MCF 10A (cell line): Measurements from ENCODE around the gene MCC. TPM values are rescaled to one million over a fixed set of nuclear protein-coding genes. Genes with fewer than 3 reads are reported as not detected.

Experiments used
- BruUV-seq: library from RNA; stranded (reverse); fragments of 400-500 nt; replicated peaks from 2 replicates; lab custom pipeline; 2021; lab: Mats Ljungman, UMichigan
- CTCF ChIA-PET: fragments of 300-600 bp; sonication (Branson Sonifier 250); formaldehyde crosslinking; extraction: SDS; loops from one replicate; lab custom pipeline; 2021; ENCODE audit warnings: antibody characterized with exemption, inconsistent platforms; lab: Yijun Ruan, JAX
- POLR2A ChIA-PET: fragments of 300-600, 350-650 bp; sonication (Branson Sonifier 250); formaldehyde crosslinking; extraction: SDS; loops from one replicate; lab custom pipeline; 2020; ENCODE audit warnings: antibody characterized with exemption, inconsistent platforms; lab: Yijun Ruan, JAX
- DNase-seq: peaks from one replicate; pipeline ENCODE4 v3.0.0-alpha.2; 2018; ENCODE audit not compliant: unreplicated experiment
- H3K27ac Mint-ChIP-seq: one replicate; pipeline ENCODE4 v1.8.0; 2022; ENCODE audit warnings: mild to moderate bottlenecking, low read depth, mixed read lengths; ENCODE audit not compliant: unreplicated experiment
- H3K27me3 Mint-ChIP-seq: one replicate; pipeline ENCODE4 v1.8.0; 2022; ENCODE audit warnings: mixed read lengths; ENCODE audit not compliant: insufficient read depth, unreplicated experiment
- H3K36me3 Mint-ChIP-seq: one replicate; pipeline ENCODE4 v1.8.0; 2022; ENCODE audit warnings: mild to moderate bottlenecking, moderate library complexity, mixed read lengths; ENCODE audit not compliant: insufficient read depth, unreplicated experiment
- H3K4me1 Mint-ChIP-seq: one replicate; pipeline ENCODE4 v1.8.0; 2022; ENCODE audit warnings: mixed read lengths; ENCODE audit not compliant: insufficient read depth, unreplicated experiment
- H3K4me3 Mint-ChIP-seq: one replicate; pipeline ENCODE4 v1.8.0; 2022; ENCODE audit warnings: mild to moderate bottlenecking, moderate library complexity, mixed read lengths; ENCODE audit not compliant: unreplicated experiment
- H3K9me3 Mint-ChIP-seq: one replicate; pipeline ENCODE4 v1.8.0; 2022; ENCODE audit warnings: mixed read lengths; ENCODE audit not compliant: unreplicated experiment
- intact Hi-C: fragments of 100-400 bp; cut with micrococcal nuclease; formaldehyde crosslinking; loops from 2 replicates; pipeline ENCODE4 v1.14.1; 2022
- total RNA-seq: library from RNA; stranded (reverse); gene quantifications from 2 replicates; pipeline ENCODE4 v1.2.3, GENCODE V29; 2022
- TF ChIP-seq, protein P1 (sequence below): fragments of 200-600 bp; IDR thresholded peaks from one replicate; pipeline ENCODE4 v1.8.0; 2022; ENCODE audit warnings: antibody characterized with exemption, mild to moderate bottlenecking; ENCODE audit not compliant: unreplicated experiment

The MCC gene
- total RNA-seq, 1 experiment from 2014 or later: 25.3 TPM

DNA sequence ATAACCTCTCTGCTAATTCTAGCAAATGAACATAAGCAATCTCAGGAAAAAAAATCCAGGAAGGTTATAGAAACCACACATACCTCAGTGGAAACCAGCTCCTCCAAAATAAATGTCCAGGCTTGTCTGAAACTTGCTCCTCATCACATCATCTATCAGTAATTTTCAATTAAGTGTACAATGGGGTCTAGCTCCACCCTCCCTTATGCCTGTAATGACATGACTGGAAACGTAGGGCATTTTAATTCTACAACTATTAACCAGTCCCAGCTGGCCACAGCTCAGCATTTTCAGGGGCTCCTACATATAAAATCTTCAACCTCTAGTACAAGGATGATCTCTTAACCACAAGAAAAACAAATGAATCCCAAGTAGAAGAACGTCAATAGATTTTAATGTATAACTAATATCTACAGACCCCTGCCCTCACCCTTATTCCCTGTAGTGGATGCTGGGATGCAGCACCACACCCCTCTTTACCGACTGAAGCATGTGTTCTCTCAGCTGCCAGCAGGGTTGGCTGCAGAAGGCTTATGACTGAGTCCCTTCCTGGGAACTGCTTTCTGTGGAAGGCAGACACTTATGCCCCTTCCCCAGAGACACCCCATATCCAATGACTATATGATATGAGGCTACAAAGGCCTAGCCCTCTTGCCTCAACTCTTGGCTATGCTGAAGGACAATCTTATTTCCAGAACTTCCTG is 60.2 kb downstream of the MCC start:
- TF ChIP-seq, protein P1, sequence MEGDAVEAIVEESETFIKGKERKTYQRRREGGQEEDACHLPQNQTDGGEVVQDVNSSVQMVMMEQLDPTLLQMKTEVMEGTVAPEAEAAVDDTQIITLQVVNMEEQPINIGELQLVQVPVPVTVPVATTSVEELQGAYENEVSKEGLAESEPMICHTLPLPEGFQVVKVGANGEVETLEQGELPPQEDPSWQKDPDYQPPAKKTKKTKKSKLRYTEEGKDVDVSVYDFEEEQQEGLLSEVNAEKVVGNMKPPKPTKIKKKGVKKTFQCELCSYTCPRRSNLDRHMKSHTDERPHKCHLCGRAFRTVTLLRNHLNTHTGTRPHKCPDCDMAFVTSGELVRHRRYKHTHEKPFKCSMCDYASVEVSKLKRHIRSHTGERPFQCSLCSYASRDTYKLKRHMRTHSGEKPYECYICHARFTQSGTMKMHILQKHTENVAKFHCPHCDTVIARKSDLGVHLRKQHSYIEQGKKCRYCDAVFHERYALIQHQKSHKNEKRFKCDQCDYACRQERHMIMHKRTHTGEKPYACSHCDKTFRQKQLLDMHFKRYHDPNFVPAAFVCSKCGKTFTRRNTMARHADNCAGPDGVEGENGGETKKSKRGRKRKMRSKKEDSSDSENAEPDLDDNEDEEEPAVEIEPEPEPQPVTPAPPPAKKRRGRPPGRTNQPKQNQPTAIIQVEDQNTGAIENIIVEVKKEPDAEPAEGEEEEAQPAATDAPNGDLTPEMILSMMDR: no peak
- H3K4me3 Mint-ChIP-seq: no peak overlapping the region
- no TSS peak for BruUV-seq
- peaks cover 11% of the 10 kb centered on the region for H3K4me1 Mint-ChIP-seq
- intact Hi-C loops: no loop called here
- no peaks in the 10 kb centered on the region for H3K36me3 Mint-ChIP-seq
- H3K9me3 Mint-ChIP-seq: no peaks in the 10 kb centered on the region
- no peaks in the 10 kb centered on the region for H3K27me3 Mint-ChIP-seq
- POLR2A ChIA-PET: interaction anchor here (0.7 to 2.7 kb wide), 2 partner anchors 60 to 69 kb away, joined by 3 to 21 read pairs; partner anchors contain the start of gene MCC
- DNase-seq: no peak
- H3K27ac Mint-ChIP-seq: peak overlapping the region; percentile 73
- CTCF ChIA-PET: no interaction called here

DNA sequence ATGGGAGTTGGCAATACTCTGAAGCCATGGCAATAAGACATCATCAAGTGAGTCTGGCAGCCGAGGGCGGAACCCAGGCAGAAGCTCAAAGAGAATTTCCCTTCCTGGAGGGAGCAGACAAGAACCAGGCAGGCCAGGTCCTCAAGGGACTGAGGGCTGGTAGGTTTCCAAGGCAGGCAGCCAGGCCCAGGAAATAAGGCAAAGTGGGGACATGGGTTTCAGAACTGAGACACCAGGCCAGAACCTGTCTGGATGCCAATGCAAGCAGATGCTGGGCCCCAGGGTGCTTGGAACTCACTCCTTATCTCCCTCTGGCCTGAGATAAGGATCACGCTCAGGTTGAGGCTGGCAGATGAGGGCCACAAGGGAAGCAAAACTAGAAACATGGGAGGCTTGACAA is 62.3 kb downstream of the MCC start:
- Mint-ChIP-seq H3K27ac (no peak overlapping the region), H3K36me3 (no peaks in the 10 kb centered on the region), H3K4me3 (no peak overlapping the region), H3K4me1 (peaks cover 17% of the 10 kb centered on the region), H3K27me3 (no peaks in the 10 kb centered on the region), H3K9me3 (no peaks in the 10 kb centered on the region)
- TF ChIP-seq, protein P1: no peak
- BruUV-seq: no TSS peak
- CTCF ChIA-PET: interaction anchor here (0.9 to 2.0 kb wide), 2 partner anchors 46 to 58 kb away, joined by 5 read pairs; no protein-coding TSS in a partner anchor
- DNase-seq: no peak
- POLR2A ChIA-PET: no interaction called here
- intact Hi-C loops: no loop called here

DNA sequence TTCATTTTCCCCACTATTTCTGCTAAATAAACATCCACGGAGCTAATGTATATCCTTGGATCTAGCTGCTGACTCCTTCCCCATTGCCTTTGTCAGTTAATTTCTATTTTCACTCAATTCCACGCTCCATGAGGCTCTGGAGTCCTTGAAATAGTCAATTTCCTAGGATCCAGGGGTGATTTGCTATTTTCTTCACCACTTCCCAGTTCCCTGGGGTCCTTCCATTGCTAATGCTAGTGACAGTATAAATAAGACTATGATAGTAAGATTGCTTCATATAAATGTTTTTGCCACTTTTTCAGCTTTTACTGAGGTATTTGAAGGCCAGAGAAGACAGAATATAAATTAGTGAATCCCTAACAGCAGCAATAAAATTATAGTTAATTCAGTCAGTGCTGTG is 66.6 kb downstream of the MCC start:
- peaks cover 6% of the 10 kb centered on the region for H3K4me1 Mint-ChIP-seq
- TF ChIP-seq, protein P1: no peak
- H3K27me3 Mint-ChIP-seq: no peaks in the 10 kb centered on the region
- H3K36me3 Mint-ChIP-seq: no peaks in the 10 kb centered on the region
- H3K27ac Mint-ChIP-seq: no peak overlapping the region
- BruUV-seq: no TSS peak
- CTCF ChIA-PET: interaction anchor here (0.6 to 0.9 kb wide), 2 partner anchors 9 to 42 kb away, joined by 3 read pairs; no protein-coding TSS in a partner anchor
- intact Hi-C loops: no loop called here
- no peak for DNase-seq
- H3K4me3 Mint-ChIP-seq: no peak overlapping the region
- POLR2A ChIA-PET: interaction anchor here (0.8 kb wide), 1 partner anchor 9 kb away, joined by 3 read pairs; no protein-coding TSS in a partner anchor
- no peaks in the 10 kb centered on the region for H3K9me3 Mint-ChIP-seq

DNA sequence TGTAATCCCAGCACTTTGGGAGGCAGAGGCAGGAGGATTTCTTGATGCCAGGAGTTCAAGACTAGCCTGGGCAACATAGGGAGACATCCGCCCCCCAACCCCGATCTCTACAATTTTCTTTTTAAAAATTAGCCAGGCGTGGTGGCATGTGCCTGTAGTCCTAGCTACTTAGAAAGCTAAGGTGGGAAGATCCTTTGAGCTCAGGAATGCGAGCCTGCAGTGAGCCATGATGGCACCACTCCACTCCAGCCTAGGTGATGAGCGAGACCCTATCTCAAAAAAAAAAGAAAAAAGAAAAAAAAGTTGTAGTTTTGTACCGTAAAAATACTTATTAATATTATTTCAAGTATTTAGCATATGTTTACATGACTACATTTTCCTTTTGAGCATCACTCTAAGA is 82.7 kb downstream of the MCC start:
- Mint-ChIP-seq H3K36me3 (peaks cover 4% of the 10 kb centered on the region), H3K27ac (no peak overlapping the region), H3K4me3 (no peak overlapping the region), H3K27me3 (no peaks in the 10 kb centered on the region), H3K9me3 (no peaks in the 10 kb centered on the region), H3K4me1 (no peaks in the 10 kb centered on the region)
- BruUV-seq: no TSS peak
- CTCF ChIA-PET: no interaction called here
- POLR2A ChIA-PET: no interaction called here
- TF ChIP-seq, protein P1: no peak
- intact Hi-C loops: no loop called here
- DNase-seq: no peak
